ENCODE measurements around the gene ARL16.

The ARL16 gene

DNA sequence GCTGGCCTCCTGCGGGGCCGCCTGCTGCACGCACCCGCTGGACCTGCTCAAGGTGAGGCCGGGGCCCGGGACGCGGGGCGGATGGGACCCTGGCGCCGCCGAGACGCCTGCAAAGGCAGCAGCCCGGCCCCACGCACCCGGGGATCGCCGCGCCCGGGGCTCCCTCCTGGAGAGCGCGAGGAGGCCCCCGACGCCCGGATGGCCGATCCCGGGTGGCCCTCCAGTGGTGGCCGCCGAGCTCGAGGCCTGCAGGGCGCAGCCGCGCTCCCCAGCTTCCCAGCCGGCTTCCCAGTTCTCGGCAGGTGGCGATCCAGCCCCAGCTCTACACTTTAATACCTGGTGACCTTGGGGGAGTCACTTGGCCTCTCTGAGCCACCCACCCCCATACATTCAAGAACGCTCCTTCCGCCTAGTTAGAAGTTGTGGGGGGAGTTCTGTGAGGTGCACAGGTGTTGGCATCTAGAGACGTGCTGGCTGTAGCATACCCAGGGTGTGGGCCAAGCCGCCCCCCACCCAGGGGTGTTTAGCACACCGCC, 28.9 kb upstream of the ARL16 start:
- no peak for DNase-seq (ENCODE audit: low read depth)

- peak; percentile 66 for DNase-seq (ENCODE audit: low read depth)
Measured at GRCh38 chr17:81711814-81712467, 28.3 kb upstream of the ARL16 start, which contains the start of gene SLC25A10. TSS of gene SLC25A10 (plus strand) at chr17:81712284. CDS start at chr17:81712427, 143 bp downstream.

- no peak for DNase-seq (ENCODE audit: low read depth)
Measured at GRCh38 chr17:81710514-81711308, 27.1 kb upstream of the ARL16 start.

GRCh38 chr17:81708739-81709185, 25.2 kb upstream of the ARL16 start:
- DNase-seq (ENCODE audit: low read depth) = no peak

DNA sequence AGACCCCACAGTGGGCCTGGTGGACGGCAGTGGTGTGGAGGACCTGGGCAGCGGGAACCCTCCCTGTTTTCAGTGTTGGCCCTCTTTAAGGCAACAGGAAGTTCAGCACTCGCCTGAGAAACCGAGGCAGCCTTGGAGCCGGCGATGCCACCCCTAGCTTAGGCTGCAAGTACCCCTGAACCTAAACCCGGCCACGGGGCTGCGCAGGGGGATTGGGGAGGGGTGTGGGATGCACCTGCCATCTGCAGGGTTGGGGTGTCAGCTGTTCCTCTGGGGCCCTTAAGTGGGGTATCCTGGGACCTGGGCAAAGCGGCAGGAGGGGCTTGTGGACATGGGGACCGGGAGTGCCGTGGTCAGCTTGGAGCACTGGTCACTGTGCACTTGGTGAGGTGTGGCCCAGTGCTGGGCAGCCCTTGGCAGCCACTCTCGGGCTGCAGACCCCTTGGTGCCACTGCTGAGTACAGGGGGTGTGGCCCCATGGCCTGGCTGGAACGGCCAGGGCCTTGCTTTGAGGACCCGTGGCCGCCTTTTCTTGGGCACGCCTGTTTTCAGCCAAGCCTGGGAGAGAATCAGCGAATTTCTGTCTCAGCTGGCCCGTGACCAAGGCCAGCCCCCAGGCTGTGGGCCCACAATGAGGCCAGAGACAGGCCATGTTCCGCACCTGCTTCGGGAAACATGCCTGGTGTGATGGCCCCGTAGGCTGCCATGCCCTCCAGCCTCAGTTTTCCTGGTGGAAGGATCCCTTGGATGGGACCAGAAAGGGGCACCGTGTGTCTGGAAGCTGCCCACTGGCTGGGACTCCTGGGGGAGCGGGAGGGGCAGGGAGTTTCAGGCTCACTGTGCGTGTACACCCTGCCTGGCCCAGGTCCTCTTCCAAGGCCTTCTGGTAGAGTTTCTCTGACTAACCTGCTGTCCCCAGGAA, 24.4 kb upstream of the ARL16 start:
- no peak for DNase-seq (ENCODE audit: low read depth)

GRCh38 chr17:81706757-81707624, 23.4 kb upstream of the ARL16 start:
- DNase-seq (ENCODE audit: low read depth) = no peak

- no peak for DNase-seq (ENCODE audit: low read depth)
Measured at GRCh38 chr17:81706232-81706611, 22.6 kb upstream of the ARL16 start.

- no peak for DNase-seq (ENCODE audit: low read depth)
Measured at GRCh38 chr17:81705518-81706231, 22.1 kb upstream of the ARL16 start.

DNA sequence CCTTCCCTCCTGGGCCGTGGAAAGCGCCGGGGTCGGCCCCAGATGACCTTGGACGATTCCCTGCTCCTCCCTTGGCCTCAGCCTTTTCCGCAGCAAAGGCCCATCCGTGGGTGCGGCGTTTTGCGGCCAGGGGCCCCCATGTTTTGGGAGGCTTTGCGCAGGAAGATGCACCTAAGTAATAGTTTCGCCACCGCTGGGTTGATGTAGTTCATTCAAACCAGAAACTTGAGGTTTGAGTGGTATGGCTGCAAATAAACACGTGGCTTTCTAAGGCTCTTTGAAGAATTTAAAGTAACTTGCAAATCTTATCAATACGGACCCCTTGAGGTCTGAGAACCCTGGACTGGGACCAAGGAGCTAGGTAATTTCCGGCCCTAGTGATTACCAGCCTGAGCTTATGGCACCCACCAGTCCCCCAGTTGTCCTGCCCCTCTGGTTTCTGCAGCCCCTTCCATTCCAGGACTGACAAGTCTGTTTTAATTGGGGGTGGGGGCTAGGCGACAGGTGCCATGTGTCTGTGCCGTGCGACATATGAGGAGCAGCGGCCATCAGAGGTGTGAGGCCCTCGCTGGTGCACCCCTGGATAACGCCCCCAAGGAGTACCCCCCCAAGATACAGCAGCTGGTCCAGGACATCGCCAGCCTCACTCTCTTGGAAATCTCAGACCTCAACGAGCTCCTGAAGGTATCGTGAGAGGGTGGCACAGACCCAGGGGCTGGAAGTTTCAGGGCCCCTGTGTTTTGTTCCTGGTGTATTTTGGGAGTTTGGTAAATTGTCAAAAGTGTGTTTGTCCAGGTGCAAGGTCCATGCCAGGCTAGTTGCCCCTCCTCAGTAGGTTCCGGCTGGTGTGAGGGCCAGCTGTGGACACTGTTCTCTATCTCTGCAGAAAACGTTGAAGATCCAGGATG, 20.4 kb upstream of the ARL16 start:
- DNase-seq (ENCODE audit: low read depth) = no peak

GRCh38 chr17:81702934-81703746, 19.5 kb upstream of the ARL16 start, which contains the start of gene MRPL12:
TSS of gene MRPL12 (plus strand) at chr17:81703367. CDS start at chr17:81703502, 135 bp downstream.
- DNase-seq (ENCODE audit: low read depth) = peak; percentile 83

DNA sequence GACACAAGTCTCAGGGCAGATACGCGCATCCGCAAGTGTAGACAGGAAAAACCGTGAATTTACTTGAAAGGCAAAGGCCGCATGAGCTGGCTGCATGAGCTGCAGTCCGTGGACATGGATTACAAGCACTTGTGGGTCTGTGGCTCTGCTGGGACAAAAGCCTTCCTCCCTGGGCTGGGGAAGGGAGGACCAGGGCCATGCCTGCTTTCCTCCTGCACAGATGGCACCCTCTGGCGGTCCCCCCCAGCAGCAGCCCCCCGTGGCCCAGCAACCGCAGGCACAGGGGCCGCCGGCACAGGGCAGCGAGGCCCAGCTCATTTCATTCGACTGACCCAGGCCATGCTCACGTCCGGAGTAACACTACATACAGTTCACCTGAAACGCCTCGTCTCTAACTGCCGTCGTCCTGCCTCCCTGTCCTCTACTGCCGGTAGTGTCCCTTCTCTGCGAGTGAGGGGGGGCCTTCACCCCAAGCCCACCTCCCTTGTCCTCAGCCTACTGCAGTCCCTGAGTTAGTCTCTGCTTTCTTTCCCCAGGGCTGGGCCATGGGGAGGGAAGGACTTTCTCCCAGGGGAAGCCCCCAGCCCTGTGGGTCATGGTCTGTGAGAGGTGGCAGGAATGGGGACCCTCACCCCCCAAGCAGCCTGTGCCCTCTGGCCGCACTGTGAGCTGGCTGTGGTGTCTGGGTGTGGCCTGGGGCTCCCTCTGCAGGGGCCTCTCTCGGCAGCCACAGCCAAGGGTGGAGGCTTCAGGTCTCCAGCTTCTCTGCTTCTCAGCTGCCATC, 17.9 kb upstream of the ARL16 start:
- no peak for DNase-seq (ENCODE audit: low read depth)

DNA sequence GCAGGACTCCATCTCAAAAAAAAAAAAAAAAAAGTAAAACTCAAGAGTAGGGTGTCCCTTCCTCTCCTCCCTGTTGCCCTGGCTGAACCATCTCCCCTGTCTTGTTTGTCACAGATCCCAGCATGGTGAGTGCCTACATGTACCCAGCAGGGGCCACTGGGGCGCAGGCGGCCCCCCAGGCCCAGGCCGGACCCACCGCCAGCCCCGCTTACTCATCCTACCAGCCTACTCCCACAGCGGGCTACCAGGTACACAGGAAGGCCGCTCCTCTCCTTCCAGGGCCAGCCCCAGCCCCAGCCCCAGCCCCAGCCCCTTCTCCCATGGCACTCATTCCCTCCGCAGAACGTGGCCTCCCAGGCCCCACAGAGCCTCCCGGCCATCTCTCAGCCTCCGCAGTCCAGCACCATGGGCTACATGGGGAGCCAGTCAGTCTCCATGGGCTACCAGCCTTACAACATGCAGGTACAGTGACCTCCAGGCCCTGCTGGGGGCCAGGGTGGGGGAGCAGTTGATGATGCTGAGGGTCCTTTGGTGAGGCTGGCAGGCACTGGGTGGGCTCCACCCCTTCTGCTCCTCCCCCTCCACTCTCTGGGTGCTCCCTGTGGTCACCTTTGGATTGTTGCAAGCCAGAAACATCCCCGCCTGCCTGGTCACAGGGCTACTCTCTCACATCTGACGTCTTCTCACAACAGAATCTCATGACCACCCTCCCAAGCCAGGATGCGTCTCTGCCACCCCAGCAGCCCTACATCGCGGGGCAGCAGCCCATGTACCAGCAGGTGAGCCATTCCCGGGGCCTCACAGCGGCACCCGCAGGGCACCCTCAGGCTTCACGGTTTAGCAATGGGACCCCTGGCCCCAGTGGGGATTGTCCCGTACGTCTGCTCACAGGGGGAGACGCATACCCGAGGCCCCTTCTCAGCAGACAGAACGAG, 17.0 kb upstream of the ARL16 start:
- DNase-seq (ENCODE audit: low read depth) = no peak

DNA sequence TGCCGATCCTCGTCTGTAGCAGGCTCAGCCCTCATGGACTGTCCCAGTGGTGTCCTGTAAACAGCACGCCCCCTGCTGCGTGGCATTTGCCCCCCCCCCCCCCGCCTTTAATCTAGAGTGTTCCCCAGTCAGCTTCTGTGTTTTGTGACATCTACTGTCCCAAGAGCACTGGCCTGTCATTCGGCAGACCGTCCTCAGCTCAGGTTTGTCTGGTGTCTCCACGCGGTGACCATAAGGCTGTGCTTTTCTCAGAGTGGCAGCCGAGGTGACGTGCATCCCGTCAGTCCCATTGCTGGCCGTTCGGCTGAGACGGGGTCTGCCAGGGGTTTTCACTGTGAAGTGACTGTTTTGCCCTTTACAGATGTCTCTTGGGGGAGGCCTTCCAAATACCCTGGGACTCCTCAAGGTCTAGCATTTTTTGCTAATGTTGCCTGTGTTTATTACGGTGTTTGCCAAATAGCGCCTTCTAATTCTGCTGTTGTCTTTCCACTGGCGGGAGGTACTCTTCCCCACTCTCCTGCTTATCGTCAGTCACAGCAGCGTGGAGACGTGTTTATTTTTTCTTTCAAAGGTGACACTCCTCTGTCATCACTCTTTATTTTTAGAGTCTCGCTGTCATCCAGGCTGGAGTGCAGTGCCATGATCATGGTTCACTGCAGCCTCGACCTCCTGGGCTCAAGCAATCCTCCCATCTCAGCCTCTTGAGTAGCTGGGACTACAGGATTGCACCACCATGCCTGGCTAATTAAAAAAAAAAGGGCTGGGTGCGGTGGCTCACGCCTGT, 13.9 kb upstream of the ARL16 start:
- DNase-seq (ENCODE audit: low read depth) = no peak

GRCh38 chr17:81696218-81696941, 12.8 kb upstream of the ARL16 start:
- DNase-seq (ENCODE audit: low read depth) = no peak

GRCh38 chr17:81695801-81696200, 12.2 kb upstream of the ARL16 start:
- DNase-seq (ENCODE audit: low read depth) = no peak
